Endothelial cell of umbilical vein (primary cell): ENCODE results near the gene RNU5B-1. TPM values are rescaled to one million over a fixed set of nuclear protein-coding genes. Genes with fewer than 3 reads are reported as not detected.

Experiments
- BruUV-seq: library from RNA; stranded (reverse); fragments of 400-500 nt; replicated peaks from 2 replicates; lab custom pipeline; 2021; lab: Mats Ljungman, UMichigan
- CTCF ChIA-PET: fragments of 300-600, 350-600 bp; sonication (Branson Sonifier 250); formaldehyde crosslinking; loops from one replicate; lab custom pipeline; 2021; ENCODE audit warnings: antibody characterized with exemption, inconsistent platforms; lab: Charles Lee
- POLR2A ChIA-PET: fragments of 300-600, 350-600 bp; sonication (Branson Sonifier 250); formaldehyde crosslinking; loops from one replicate; lab custom pipeline; 2021; ENCODE audit warnings: antibody characterized with exemption, inconsistent platforms; lab: Charles Lee
- DNase-seq: peaks from one replicate; pipeline ENCODE4 v3.0.0-alpha.2; 2011; ENCODE audit warnings: low read depth, low spot score
- FAIRE-seq: peaks from 2 replicates; lab custom pipeline; 2011; peaks lifted over from hg19 to GRCh38; lab: Jason Lieb, UNC
- H2AFZ ChIP-seq: 2 replicates; pipeline ENCODE4 v1.6.0; 2012; ENCODE audit warnings: low read depth, low read length, control low read depth, inconsistent platforms
- H3K27ac ChIP-seq: 2 replicates; pipeline ENCODE4 v1.5.1; 2011; ENCODE audit warnings: low read depth, mild to moderate bottlenecking, control low read depth, low read length, moderate library complexity; ENCODE audit not compliant: insufficient read depth
- H3K27me3 ChIP-seq, 2 experiments: 2 replicates each; pipeline versions ENCODE4 v1.6.0 to v1.6.1; 2011; ENCODE audit warnings: low read length in 2 of 2, mixed read lengths in 1 of 2; ENCODE audit not compliant: control insufficient read depth in 2 of 2, insufficient read depth in 2 of 2
- H3K36me3 ChIP-seq, 2 experiments: 2 replicates in 1 of 2; 3 replicates in 1 of 2; pipeline ENCODE4 v1.5.1; 2011; ENCODE audit warnings: low read length in 2 of 2, mild to moderate bottlenecking in 1 of 2, moderate library complexity in 1 of 2; ENCODE audit not compliant: control insufficient read depth in 2 of 2, insufficient read depth in 2 of 2; ENCODE audit errors: extremely low read depth in 1 of 2
- H3K4me1 ChIP-seq: 3 replicates; pipeline ENCODE4 v1.5.1; 2011; ENCODE audit warnings: mild to moderate bottlenecking, low read length; ENCODE audit not compliant: control insufficient read depth, insufficient read depth; ENCODE audit errors: extremely low read depth
- H3K4me2 ChIP-seq: 2 replicates; pipeline ENCODE4 v1.6.1; 2011; ENCODE audit warnings: low read length, control low read depth, mixed read lengths; ENCODE audit not compliant: insufficient read depth
- H3K4me3 ChIP-seq, 3 experiments: fragments of 200-600 bp in 1 of 3; sonication (generic), shearing (Covaris generic) in 1 of 3; replicated peaks in 1 of 3; 2 replicates each; pipeline ENCODE4 v1.5.1; 2011 to 2016; ENCODE audit warnings: control low read depth in 3 of 3, low read length in 3 of 3, mild to moderate bottlenecking in 2 of 3, inconsistent platforms in 1 of 3, low read depth in 1 of 3, moderate library complexity in 1 of 3; ENCODE audit not compliant: insufficient read depth in 1 of 3
- H3K79me2 ChIP-seq: 2 replicates; pipeline ENCODE4 v1.6.0; 2012; ENCODE audit warnings: low read length, inconsistent platforms; ENCODE audit not compliant: control insufficient read depth, insufficient read depth
- H3K9ac ChIP-seq: replicated peaks from 2 replicates; pipeline ENCODE3; 2011; ENCODE audit warnings: low read length, control low read depth; ENCODE audit not compliant: insufficient read depth; ENCODE audit errors: extremely low read depth
- H3K9me1 ChIP-seq: replicated peaks from 3 replicates; pipeline ENCODE4 v1.6.0; 2011; ENCODE audit warnings: mild to moderate bottlenecking, low read length; ENCODE audit not compliant: control insufficient read depth, insufficient read depth; ENCODE audit errors: extremely low read depth
- H3K9me3 ChIP-seq: replicated peaks from 2 replicates; pipeline ENCODE4 v1.5.1; 2012; ENCODE audit warnings: low read length, inconsistent platforms; ENCODE audit not compliant: control insufficient read depth, insufficient read depth
- H4K20me1 ChIP-seq: replicated peaks from 2 replicates; pipeline ENCODE3; 2011; ENCODE audit warnings: mild to moderate bottlenecking, low read length; ENCODE audit not compliant: control insufficient read depth, insufficient read depth; ENCODE audit errors: extremely low read depth
- CTCF ChIP-seq, 2 donors: IDR thresholded peaks; 1 replicate in 1 of 2; 2 replicates in 1 of 2; pipeline ENCODE4 v1.5.1; 2011; ENCODE audit warnings: low read length in 2 of 2, mild to moderate bottlenecking in 2 of 2, moderate library complexity in 2 of 2, control low read depth in 1 of 2, inconsistent platforms in 1 of 2, low read depth in 1 of 2; ENCODE audit not compliant: insufficient read depth in 1 of 2; ENCODE audit errors: extremely low read depth in 1 of 2
- EZH2 ChIP-seq: IDR thresholded peaks from 2 replicates; pipeline ENCODE4 v1.6.1; 2012; ENCODE audit warnings: borderline replicate concordance, low read depth, mild to moderate bottlenecking, moderate library complexity, low read length, inconsistent platforms; ENCODE audit not compliant: severe bottlenecking
- GATA2 ChIP-seq: IDR thresholded peaks from 2 replicates; pipeline ENCODE4 v1.7.0; 2011; ENCODE audit warnings: low read depth, mild to moderate bottlenecking, moderate library complexity, mixed read lengths, low read length; ENCODE audit not compliant: insufficient read length, insufficient read depth
- MAX ChIP-seq: IDR thresholded peaks from 2 replicates; pipeline ENCODE4 v1.6.1; 2011; ENCODE audit not compliant: insufficient read depth, insufficient read length
- MYC ChIP-seq: IDR thresholded peaks from one replicate; pipeline ENCODE4 v1.6.1; 2011; ENCODE audit warnings: mild to moderate bottlenecking, low read depth, low read length
- POLR2AphosphoS5 ChIP-seq: IDR thresholded peaks from 2 replicates; pipeline ENCODE4 v1.6.1; 2012; ENCODE audit warnings: low read depth, mild to moderate bottlenecking, control low read depth, low read length, moderate library complexity; ENCODE audit not compliant: insufficient read depth
- dilution Hi-C: fragments of 300-500 bp; cut with MboI; formaldehyde crosslinking; loops from one replicate; pipeline ENCODE4 v1.15.0; 2019; ENCODE audit warnings: low sequenced_read_pairs; ENCODE audit not compliant: extremely low pct_ligation_motif_present
- intact Hi-C: fragments of 100-400 bp; cut with micrococcal nuclease; formaldehyde crosslinking; loops from one replicate; pipeline ENCODE4 v1.10.0; 2022
- polyA plus RNA-seq, 4 experiments: library from polyadenylated mRNA; depleted of rRNA in 3 of 4; stranded (reverse) in 3 of 4; unstranded in 1 of 4; fragments of >200 nt; gene quantifications; 2 replicates each; pipeline versions ENCODE4 v1.2.1 to v1.2.3, GENCODE V29; 2011 to 2012; ENCODE audit warnings: missing spikeins in 1 of 4
- total RNA-seq: library from RNA; stranded (reverse); gene quantifications from 2 replicates; pipeline ENCODE4 v1.2.3, GENCODE V29; 2021

Gene RNU5B-1
- total and polyA plus RNA-seq, 2 donors (not counting 3 experiments of a cell fraction or from before 2014, with no cell fraction given) = not detected

- Histone ChIP-seq H3K36me3 (peaks cover 0 to 12% of the 10 kb centered on the region in 2 experiments), H2AFZ (no peak overlapping the region), H3K79me2 (no peaks in the 10 kb centered on the region), H3K27ac (no peak overlapping the region), H3K27me3 (no peaks in the 10 kb centered on the region), H3K9me1 (no peaks in the 10 kb centered on the region), H3K9me3 (no peaks in the 10 kb centered on the region), H3K9ac (no peak overlapping the region), H3K4me2 (no peak overlapping the region), H3K4me3 (no peak overlapping the region), H3K4me1 (no peaks in the 10 kb centered on the region), H4K20me1 (no peaks in the 10 kb centered on the region)
- no TSS peak for BruUV-seq
- DNase-seq (no peak), FAIRE-seq (no peak)
- ChIA-PET POLR2A (no interaction called here), CTCF (interaction anchor here (1.5 to 2.0 kb wide), 2 partner anchors 11 to 27 kb away, joined by 4 to 6 read pairs; no protein-coding TSS in a partner anchor)
- dilution Hi-C loops = no loop called here
- TF ChIP-seq MYC (no peak), CTCF (IDR thresholded peaks at IDR 0.05; ENCODE audit: extremely low read depth in 1 of 2, insufficient read depth in 1 of 2, low read depth in 1 of 2, low read length in 2 of 2) (no peak), EZH2 (no peak), POLR2AphosphoS5 (no peak), MAX (no peak), GATA2 (no peak)
- intact Hi-C loops = no loop called here
Measured at GRCh38 chr15:65264863-65265430, 39.5 kb upstream of the RNU5B-1 start.
